ENCODE data around the gene ABCE1. TPM values are rescaled to one million over a fixed set of nuclear protein-coding genes. Genes with fewer than 3 reads are reported as not detected.
"Not testable (repeated sequence)": the region's sequence is repeated elsewhere in the genome, so short reads cannot be mapped to it uniquely, and the experiment has no call there.

ABCE1 gene
- total and polyA plus RNA-seq, 4 donors = 19.0 to 72.6 (median 44.8) TPM

DNA sequence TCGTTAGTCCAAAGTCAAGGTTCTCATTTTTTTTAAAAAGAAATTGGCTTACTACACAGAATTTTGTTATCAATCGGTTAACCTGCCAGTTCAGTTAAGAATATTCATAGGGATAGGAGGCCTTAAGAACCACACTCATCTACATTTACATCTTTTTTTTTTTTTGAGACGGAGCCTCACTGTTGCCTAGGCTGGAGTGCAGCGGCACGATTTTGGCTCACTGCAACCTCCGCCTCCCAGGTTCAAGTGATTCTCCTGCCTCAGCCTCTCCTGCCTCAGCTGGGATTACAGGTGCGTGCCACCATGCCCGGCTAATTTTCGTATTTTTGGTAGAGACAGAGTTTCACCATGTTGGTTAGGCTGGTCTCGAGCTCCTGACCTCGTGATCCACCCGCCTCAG, 33.7 kb downstream of the ABCE1 start:
- WGBS, 2 donors = 92 to 95% methylated on average over 12 of the region's 12 CpGs
- TF ChIP-seq, protein P1, sequence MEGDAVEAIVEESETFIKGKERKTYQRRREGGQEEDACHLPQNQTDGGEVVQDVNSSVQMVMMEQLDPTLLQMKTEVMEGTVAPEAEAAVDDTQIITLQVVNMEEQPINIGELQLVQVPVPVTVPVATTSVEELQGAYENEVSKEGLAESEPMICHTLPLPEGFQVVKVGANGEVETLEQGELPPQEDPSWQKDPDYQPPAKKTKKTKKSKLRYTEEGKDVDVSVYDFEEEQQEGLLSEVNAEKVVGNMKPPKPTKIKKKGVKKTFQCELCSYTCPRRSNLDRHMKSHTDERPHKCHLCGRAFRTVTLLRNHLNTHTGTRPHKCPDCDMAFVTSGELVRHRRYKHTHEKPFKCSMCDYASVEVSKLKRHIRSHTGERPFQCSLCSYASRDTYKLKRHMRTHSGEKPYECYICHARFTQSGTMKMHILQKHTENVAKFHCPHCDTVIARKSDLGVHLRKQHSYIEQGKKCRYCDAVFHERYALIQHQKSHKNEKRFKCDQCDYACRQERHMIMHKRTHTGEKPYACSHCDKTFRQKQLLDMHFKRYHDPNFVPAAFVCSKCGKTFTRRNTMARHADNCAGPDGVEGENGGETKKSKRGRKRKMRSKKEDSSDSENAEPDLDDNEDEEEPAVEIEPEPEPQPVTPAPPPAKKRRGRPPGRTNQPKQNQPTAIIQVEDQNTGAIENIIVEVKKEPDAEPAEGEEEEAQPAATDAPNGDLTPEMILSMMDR (IDR thresholded peaks at IDR 0.05; ENCODE audit: control extremely low read depth, extremely low read depth) = no peak
- Histone ChIP-seq H3K36me3 (ENCODE audit: control insufficient read depth in 4 of 4, insufficient read depth in 4 of 4, low read length in 4 of 4) (peaks cover 1 to 11% (median 4%) of the 10 kb centered on the region in 4 donors), H3K9me3 (ENCODE audit: control insufficient read depth in 4 of 4, insufficient read depth in 3 of 4, low read length in 3 of 4) (no peaks in the 10 kb centered on the region), H3K4me3 (no peak overlapping the region), H3K27ac (ENCODE audit: low read depth in 1 of 2, low read length in 1 of 2) (no peak overlapping the region), H3K9ac (ENCODE audit: insufficient read depth in 1 of 2, low read length in 2 of 2) (no peak overlapping the region), H3K4me1 (ENCODE audit: control insufficient read depth in 5 of 5, insufficient read depth in 5 of 5, low read length in 5 of 5) (peaks cover 0 to 1% (median 0%) of the 10 kb centered on the region in 5 donors), H3K27me3 (ENCODE audit: control insufficient read depth in 3 of 3, insufficient read depth in 3 of 3, low read length in 2 of 3) (no peaks in the 10 kb centered on the region)
- no peak for DNase-seq
- ATAC-seq (ENCODE audit: insufficient read depth, low FRiP score) = no peak

DNA sequence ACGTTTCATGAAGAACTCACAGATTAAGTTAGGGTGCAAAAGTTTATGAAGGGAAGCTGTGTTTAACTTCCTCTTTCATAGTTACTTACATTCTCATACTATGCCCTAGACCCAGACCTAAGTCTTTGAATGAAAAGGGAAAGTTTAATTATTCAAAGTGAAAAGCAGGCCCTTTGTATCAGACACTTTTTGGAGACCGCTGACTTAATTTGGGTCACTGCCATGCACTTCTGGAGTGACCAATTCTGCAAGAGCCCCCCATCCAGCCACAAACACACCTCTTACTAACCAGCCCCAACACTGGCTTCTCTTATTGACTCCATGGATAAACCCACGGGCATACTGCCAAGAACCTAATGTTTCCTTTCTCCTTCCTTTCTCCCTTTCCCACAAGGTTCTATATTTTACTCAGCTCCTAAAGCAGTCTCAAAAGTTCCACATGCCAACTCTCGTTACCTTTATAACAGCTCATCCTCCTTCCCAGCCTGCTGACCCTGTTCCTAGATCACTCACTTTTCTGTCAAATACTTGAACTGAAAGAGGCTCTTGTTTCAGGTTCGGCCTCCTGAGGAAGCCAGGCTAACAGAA, 34.5 kb downstream of the ABCE1 start:
- WGBS, 2 donors = 45 to 50% methylated on average over 5 of the region's 5 CpGs
- H3K36me3 ChIP-seq (ENCODE audit: control insufficient read depth in 4 of 4, insufficient read depth in 4 of 4, low read length in 4 of 4) = peaks cover under 1 to 9% (median 5%) of the 10 kb centered on the region in 4 donors
- TF ChIP-seq, protein P1 (IDR thresholded peaks at IDR 0.05; ENCODE audit: control extremely low read depth, extremely low read depth) = no peak
- H3K4me1 ChIP-seq (ENCODE audit: control insufficient read depth in 5 of 5, insufficient read depth in 5 of 5, low read length in 5 of 5) = peaks cover 0 to 1% (median 0%) of the 10 kb centered on the region in 5 donors
- no peak overlapping the region for H3K9ac ChIP-seq (ENCODE audit: insufficient read depth in 1 of 2, low read length in 2 of 2)
- no peak overlapping the region for H3K27ac ChIP-seq (ENCODE audit: low read depth in 1 of 2, low read length in 1 of 2)
- H3K27me3 ChIP-seq (ENCODE audit: control insufficient read depth in 3 of 3, insufficient read depth in 3 of 3, low read length in 2 of 3) = no peaks in the 10 kb centered on the region
- H3K9me3 ChIP-seq (ENCODE audit: control insufficient read depth in 4 of 4, insufficient read depth in 3 of 4, low read length in 3 of 4) = no peaks in the 10 kb centered on the region
- peak in 2 of 3 donors; percentile 25 to 49 for DNase-seq
- no peak overlapping the region for H3K4me3 ChIP-seq
- no peak for ATAC-seq (ENCODE audit: insufficient read depth, low FRiP score)

DNA sequence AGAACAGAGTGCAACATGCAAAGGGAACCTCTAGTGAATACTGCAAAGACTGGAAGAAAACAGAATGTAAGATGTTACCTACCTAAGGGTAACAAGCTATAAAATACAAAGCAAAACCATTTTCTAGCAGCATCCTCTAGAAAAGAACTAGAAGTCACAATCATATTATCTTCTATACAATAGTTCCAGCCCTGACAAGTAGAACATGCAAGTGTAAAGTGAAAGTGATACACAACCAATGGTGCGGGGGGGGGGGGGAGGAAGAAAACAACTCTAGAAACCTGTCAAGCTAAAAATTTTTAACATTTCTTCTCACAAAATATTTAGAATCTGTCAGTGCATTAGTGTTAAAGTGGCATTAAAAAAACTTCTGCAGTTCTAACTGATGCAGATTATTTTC, 38.1 kb downstream of the ABCE1 start:
- not testable (repeated sequence) for H3K4me1 ChIP-seq (ENCODE audit: control insufficient read depth in 5 of 5, insufficient read depth in 5 of 5, low read length in 5 of 5); H3K27me3 ChIP-seq (ENCODE audit: control insufficient read depth in 3 of 3, insufficient read depth in 3 of 3, low read length in 2 of 3); H3K27ac ChIP-seq (ENCODE audit: low read depth in 1 of 2, low read length in 1 of 2); H3K4me3 ChIP-seq; ATAC-seq (ENCODE audit: insufficient read depth, low FRiP score); DNase-seq; H3K9ac ChIP-seq (ENCODE audit: insufficient read depth in 1 of 2, low read length in 2 of 2); H3K9me3 ChIP-seq (ENCODE audit: control insufficient read depth in 4 of 4, insufficient read depth in 3 of 4, low read length in 3 of 4)
- peaks cover 14 to 28% (median 17%) of the 10 kb centered on the region in 4 donors for H3K36me3 ChIP-seq (ENCODE audit: control insufficient read depth in 4 of 4, insufficient read depth in 4 of 4, low read length in 4 of 4)
- WGBS, 2 donors = 60 to 71% methylated on average over 1 of the region's 1 CpG

DNA sequence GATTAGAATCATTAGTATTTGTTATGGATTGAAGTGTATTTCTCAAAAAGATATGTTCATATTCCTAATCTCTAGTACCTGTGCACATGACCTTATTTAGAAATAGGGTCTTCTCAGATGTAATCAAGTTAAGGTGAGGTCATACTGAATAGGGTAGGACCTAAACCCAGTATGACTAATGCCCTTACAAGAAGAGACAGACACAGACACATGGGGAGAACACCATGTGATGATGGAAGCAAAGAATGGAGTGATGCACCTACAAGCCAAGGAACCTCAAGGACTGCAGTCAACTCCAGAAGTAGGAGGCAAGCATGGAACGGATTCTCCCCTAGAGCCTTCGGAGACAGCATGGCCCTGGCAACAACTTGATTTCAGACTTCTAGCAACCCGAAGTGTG, 50.9 kb downstream of the ABCE1 start:
- H3K27me3 ChIP-seq (ENCODE audit: control insufficient read depth in 3 of 3, insufficient read depth in 3 of 3, low read length in 2 of 3) = no peaks in the 10 kb centered on the region
- no peak overlapping the region for H3K27ac ChIP-seq (ENCODE audit: low read depth in 1 of 2, low read length in 1 of 2)
- ATAC-seq (ENCODE audit: insufficient read depth, low FRiP score) (no peak), DNase-seq (no peak)
- H3K9ac ChIP-seq (ENCODE audit: insufficient read depth in 1 of 2, low read length in 2 of 2) = no peak overlapping the region
- 99% methylated on average over 3 of the region's 3 CpGs for WGBS, 2 donors
- TF ChIP-seq, protein P1 (IDR thresholded peaks at IDR 0.05; ENCODE audit: control extremely low read depth, extremely low read depth) = no peak
- no peak overlapping the region for H3K4me3 ChIP-seq
- peaks cover 18 to 43% (median 33%) of the 10 kb centered on the region in 4 donors for H3K36me3 ChIP-seq (ENCODE audit: control insufficient read depth in 4 of 4, insufficient read depth in 4 of 4, low read length in 4 of 4)
- peaks cover 0 to 4% (median 0%) of the 10 kb centered on the region in 5 donors for H3K4me1 ChIP-seq (ENCODE audit: control insufficient read depth in 5 of 5, insufficient read depth in 5 of 5, low read length in 5 of 5)
- no peaks in the 10 kb centered on the region for H3K9me3 ChIP-seq (ENCODE audit: control insufficient read depth in 4 of 4, insufficient read depth in 3 of 4, low read length in 3 of 4)
